ENCODE results near the gene PRLR.

GRCh38 chr5:35030426-35031100, 199.7 kb downstream of the PRLR start:
- peak; percentile 22 for TF ChIP-seq CTCF (IDR thresholded peaks at IDR 0.05)
- no peak for TF ChIP-seq ZFX (IDR thresholded peaks at IDR 0.05; ENCODE audit: borderline replicate concordance)

Measured in 22Rv1 (cell line).